ENCODE results near the gene TUBE1. TPM values are rescaled to one million over a fixed set of nuclear protein-coding genes. Genes with fewer than 3 reads are reported as not detected.
A peak's percentile ranks its signal among the peaks of the same experiment; 100 is the strongest.

TUBE1 gene
- polyA plus RNA-seq, 12 donors, result 12.6 to 42.0 (median 23.5) TPM; not detected in 1

DNA sequence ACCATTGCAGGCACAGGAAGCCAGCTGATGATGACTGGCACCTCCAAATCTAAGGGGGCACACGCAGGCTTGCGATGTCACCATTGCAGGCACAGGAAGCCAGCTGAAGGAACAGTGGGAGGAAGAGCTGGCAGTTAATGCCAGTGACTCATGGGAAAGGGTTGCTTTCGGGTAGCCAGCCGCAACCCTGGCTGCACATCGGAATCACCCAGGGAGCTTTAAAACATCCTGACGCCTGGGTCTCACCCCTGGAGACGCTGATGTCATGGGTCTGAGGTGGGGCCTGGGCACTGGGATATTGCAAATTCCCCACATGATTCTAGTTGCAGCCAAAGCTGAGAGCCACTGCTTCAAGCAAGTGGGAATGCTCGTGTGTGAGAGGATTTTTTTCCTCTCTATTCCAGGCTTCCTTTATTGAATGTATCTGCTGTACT is 49.5 kb downstream of the TUBE1 start:
- no peak for DNase-seq

DNA sequence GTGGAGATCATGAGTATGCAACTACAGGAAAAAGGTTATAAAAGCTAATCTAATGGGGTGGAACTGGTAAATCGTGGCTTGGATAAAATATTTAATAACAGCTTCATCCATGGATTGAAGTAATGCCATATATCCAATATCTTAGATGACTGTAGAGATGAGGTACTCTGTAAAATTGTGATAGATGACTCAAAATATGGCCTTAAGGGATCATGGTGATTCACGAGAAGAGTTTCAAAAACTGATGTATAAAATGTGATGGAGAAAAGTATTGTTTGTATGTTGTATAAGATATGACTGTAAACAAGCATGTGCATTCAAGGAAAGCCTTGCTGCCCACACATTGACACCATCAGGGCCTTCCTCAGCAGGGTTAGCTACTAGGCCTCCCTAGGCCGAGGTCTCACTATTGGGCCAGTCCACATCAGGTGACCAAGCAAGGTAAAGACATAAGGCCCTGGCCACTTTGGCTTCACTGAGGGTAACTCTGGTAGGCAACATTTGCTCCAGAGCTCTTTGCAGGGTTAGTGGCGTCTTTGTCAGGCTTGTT is 51.1 kb downstream of the TUBE1 start:
- no peak for DNase-seq

DNA sequence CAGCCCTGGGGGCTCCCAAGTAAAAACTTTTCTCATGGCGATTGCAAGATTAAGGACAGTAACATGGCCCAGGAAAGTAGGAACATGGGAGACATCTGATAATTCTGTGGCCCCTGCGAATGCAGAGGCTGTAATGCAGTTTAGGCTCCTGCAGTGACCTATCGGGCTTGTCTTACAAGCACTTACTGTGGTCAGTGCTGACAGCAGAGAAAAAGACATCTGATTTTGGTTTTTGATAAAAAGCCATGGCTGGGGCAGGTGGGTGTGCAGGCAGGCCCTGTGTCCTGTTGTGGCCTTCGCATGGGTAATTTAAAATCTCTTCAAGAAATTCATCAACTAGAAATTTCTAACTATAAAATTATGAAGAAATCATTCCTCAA is 52.7 kb downstream of the TUBE1 start:
- DNase-seq, result no peak

DNA sequence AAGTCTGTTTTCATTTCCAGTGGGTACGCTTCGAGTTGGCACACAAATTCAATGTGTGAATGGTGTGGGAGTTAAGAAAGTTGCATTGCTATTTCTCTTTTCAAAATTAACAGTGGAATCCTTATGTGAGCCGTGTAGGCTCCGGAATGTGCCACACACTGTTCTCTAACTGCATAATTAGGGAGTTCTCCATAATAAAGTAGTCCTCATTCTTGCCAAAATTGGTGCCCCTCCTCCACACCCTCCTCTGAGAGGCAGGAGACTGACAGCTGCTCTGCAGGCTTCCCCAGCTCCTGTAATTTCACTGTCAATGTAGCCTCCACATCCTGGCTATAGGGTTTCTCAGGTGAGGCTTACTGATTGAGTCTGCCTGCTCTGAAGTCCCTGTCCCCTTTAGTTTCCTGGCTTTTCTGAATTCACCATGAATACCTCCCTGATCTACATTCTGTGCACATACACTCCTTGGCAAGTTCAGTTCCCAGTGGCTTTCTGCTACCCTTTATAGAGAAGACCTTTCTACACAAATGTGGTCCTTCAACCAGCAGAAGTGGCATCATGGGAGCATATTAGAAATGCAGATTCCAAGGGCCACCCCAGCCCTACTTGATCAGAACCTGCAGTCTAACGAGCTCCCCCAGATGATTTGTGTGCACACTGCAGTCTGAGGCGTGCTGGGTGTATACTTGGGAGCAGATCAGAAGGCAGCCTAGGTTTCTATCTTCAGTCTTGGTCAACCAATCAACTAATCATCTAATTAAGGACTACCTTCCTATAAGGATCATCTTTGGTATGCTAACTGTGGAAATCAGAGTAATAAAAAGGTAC is 53.3 kb downstream of the TUBE1 start:
- no peak for DNase-seq

DNA sequence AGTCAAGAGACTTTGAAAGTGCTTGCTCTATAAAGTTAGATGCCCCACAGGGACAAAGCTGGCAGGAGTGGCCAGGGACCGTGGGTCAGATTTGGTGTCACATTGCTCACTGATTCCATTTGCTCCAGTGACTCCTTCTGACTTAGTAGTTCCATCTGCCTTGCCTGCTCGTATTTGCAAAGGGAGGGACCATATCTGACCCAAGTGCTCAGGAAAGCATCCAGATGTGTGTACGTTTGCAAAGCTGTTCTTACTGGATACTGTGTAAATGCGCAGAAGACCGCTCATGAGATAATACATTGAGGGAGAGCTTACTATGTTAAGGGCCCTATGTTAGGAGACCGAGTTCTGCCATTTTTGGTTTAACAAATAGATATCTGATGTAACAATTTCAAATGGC is 54.6 kb downstream of the TUBE1 start:
- no peak for DNase-seq

DNA sequence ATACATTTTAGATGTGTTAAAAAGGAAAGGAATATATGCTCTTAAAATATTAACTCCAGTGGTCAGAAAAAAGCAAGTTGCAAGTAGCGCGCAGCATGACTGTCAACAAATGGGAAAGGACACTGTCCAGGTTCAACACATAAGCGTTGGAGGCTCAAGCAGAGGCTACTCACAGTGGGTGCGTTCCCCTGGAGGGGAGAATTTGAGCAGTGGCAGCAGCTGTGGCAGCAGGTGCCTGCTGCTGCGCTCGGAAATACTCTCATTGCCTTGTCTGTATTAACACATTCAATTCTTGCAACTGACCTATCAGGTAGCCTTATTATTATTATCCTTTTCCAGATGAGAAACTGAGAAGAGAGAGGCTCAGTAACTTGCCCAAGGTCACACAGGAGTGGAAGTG is 55.3 kb downstream of the TUBE1 start:
- no peak for DNase-seq

DNA sequence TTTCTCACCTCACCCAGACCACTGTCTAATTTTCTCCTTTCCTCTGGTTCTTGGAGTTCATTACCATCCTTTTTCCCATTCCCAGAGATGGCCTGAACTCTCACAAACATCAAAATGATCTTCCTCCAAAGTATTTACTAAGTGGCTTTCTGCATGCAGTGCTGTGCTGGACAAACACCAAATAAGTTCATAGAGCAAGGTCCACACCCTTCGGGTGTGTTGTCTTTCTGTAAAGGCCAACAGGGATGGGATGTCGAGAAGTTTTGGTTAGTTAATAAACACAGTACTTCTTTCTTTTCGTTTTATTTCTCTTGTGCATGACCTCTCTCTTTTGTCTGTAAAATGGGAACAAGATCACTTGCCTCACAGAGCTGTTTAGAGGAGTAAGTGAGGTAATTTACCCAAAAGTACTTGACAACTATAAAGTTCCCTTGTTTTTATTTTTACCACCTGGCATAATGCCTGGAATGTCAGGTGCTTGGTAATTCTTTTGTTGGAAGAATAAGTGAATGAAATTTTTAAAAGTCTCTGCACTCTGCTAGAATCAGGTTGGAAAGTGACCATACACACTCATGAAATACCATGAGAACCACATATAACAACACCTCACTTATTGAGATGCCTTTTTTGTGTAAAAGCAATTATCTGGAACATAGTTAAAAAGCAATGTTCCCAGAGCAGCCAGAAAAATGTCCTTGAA is 56.2 kb downstream of the TUBE1 start:
- DNase-seq, result no peak

DNA sequence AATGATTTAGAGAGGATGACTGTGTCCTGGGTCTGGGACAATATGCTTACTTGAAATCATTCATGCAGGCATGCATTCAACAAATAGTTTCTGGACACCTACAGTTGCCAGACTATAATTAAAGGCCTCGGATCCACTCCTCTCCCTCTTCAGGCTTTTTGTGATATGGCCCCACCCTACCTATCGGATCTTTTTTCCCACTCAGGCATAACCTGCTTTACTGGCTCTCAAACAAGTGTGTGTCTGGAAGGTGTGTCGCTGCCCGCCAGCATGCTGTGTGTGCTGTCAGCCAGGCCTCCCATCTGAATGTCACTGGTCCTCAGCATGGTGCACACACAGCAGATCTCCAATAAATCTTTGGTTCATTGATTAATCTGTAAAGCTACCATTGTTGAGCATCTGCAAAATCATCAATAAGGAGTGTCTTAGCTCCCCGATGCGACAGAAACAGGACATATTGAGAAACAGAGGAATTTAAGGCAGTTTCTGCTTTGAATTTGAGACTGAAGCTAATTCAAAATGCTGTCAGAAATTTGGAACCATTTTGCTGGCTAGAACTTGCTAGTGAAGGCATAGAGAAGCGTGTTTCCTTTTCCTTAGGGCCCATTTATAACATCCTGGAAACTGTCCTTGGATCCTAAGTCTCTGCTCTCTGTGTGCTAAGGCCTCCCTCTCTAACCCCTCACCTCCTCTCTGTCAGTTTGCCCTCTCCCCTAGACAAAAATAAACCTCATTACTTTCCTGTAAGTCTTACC is 56.9 kb downstream of the TUBE1 start:
- no peak for DNase-seq

DNA sequence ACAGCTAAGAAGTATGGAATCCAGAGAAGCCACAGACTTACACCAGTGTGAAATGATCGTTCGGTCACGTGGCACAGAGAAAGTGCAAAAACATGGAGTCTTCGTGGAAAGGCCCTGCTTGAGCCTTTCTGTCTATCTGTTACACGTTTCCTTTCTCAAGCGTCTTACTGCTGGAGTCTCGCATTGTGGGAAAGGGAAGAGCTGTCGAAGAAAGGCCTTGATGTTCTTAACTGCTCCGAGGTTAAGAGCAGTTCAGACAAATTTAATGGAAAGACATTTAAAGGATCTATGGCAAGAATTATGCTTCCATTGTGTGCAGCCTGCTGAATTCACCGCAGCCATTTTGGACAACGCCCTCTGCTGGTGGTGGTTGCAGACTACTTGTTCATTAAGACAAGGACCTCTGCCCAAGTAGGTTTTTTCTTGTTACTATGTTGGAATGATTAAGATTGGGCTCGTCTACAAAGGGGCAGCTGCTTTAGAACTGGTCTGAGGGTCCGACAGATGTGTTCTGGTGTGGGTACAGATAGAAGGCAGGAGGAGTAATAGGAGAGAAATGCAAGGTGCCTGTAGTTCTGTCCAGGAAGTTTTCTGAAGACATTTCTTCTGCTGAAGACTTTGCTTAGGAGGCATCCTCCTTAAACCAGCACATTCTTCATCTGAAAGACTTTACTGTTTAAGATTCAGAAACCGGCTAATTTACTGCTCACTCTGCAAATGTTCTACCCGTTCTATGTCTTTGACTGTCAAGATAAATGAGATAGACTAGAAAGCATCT is 58.0 kb downstream of the TUBE1 start:
- DNase-seq, result peak; percentile 41

DNA sequence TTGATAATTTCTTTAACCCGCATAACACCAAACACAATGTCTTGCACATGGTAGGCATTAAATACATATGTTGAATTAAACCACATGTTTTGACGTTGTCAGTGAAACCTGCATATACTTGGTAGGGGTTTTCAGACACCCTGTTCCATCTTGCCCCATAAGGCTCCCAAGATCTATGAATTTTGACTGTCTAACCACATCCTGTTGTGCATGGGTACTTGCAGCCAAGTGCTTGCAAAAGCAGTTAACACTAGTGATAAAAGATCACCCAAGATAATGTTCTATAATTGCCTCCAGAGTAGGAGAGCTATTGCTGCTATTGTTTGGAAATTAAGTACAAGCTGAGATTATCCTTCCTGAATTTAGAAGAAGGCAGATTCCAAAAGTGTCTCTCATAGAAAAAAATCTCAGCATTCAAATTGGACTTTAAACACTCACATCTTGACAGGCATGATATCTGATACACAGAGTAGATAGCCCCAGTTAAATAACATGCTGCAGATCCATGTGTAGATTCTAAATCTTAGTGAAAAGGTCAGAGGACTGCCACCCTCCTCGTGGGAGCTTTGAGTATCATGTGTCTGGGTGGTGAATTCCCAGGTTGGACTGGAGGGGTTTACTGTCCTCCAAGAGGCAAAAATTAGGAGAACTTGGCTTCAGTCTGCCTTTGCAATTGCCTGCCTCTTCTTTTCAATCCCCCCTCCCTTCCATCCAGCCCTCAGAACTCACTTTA is 59.2 kb downstream of the TUBE1 start:
- no peak for DNase-seq

DNA sequence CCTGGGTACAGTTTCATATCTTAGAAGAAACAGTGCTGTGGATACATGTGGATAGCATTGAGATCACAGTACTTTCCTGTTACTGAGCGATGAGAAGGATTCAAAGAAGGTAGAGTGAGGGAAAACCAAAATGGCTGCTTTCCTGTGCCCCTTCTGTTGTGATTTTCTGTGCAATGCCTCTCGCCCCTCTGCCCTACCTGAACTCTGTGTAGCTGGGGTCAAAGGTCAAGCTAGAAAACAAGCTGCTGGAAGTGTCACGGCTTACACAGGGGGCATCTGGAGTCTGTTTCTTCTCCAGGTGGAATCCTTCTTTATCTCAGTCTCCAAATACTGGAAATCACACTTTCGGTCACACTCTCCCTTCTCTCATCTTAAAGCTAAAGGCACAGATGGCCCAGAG is 60.3 kb downstream of the TUBE1 start:
- DNase-seq, result no peak

DNA sequence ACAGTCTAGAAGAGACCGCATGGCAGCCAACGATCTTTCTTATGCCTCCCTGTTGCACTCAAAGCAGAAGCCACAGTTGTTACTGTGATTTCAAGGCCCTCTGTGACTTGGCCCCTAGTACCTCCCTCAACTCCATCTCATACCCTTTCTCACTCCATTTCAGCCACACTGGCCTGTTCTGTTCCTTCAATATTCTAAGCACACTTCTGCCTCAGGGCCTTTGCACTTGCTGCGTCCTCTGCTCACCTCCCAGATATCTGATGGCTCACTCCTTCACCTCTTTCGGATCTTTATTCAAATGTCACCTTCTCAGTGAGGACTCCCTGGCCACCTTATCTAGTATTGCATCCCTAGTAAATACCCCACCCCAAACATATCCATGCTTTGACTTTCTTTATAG is 62.8 kb downstream of the TUBE1 start:
- DNase-seq, result no peak

DNA sequence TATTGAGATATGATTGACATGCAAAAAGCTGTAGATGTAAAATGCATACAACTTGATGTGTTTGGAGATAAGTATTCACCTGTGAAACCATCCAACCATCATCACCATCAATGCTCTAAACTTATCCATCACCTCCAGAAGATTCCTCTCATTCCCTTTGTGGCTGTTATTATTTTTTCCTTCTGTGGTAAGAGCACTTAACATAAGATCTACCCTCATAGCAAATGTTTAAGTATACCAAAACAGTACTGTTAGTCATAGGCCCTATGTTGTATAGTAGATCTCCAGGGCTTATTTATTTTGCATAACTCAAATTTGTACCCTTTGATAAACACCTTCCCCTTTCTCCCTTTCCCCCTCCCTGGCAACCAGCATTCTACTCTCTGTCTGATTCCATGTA is 64.5 kb downstream of the TUBE1 start:
- no peak for DNase-seq

DNA sequence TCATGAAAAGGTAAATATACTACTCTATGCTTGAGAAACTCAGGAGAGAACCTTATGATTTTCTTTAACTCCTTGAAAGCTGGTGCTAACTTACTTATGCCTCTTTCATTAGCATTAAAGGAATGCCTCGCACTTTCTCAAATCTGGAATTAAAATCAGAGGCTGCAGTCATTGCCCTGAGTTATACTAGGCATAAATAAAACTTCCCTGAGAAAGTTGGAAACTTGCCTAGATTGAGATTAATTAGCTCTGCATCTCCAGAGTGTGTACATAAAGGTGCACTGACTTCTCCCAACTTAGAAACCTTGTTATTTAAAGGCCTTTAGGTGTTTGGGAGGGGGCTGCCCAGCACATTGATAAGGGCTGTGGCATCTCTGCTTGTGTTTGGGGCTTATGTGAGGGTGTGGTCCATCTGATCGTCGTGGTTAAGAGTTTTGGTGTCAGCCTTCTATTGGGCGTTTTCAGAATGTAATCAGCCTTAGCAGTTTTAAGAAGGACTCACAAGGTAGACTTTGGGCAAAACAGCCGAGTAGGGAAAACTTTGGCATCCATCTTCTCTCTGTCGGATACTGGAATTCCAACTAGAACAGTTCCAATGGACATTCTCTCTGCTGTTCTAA is 65.5 kb downstream of the TUBE1 start:
- no peak for DNase-seq

Other genes starting within 250 kb of the TUBE1 start
- 100 to 1,000 TPM in 10 of 12 donors, 10 to 100 TPM in 1, not detected in 1; 98.4 to 184 (median 152) TPM for gene FYN, start 214.0 kb downstream of the TUBE1 start, polyA plus RNA-seq (ENCODE audit: insufficient read length in 12 of 12)
- under 1 TPM in 10 of 12 donors, not detected in 2; 0.16 to 0.52 (median 0.30) TPM for gene CCN6, start 33.4 kb downstream of the TUBE1 start, polyA plus RNA-seq (ENCODE audit: insufficient read length in 12 of 12)
- 10 to 100 TPM in 11 of 12 donors, not detected in 1; 15.9 to 32.5 (median 20.1) TPM for gene FAM229B, start 109 bp upstream of the TUBE1 start, polyA plus RNA-seq (ENCODE audit: insufficient read length in 12 of 12)
- gene LAMA4, start 167.1 kb upstream of the TUBE1 start, polyA plus RNA-seq (ENCODE audit: insufficient read length in 12 of 12), result 100 to 1,000 TPM in 11 of 12 donors, not detected in 1; 137 to 245 (median 182) TPM

All from muscle of arm (tissue), 12 donors.